Fibroblast of skin of right quadriceps (primary cell): ENCODE data around the gene NBEA.
"Not testable (repeated sequence)": the region's sequence is repeated elsewhere in the genome, so short reads cannot be mapped to it uniquely, and the experiment has no call there.

Experiments
- DNase-seq: peaks from one replicate; pipeline ENCODE4 v3.0.0-alpha.2; 2013

The NBEA gene

GRCh38 chr13:35093356-35093755 lies 151.3 kb downstream of the NBEA start:
- no peak for DNase-seq

- not testable (repeated sequence) for DNase-seq
These were observed 164.7 kb downstream of the NBEA start for GRCh38 chr13:35106771-35107170.

GRCh38 chr13:35107535-35107934 lies 165.5 kb downstream of the NBEA start:
- no peak for DNase-seq

GRCh38 chr13:35113612-35114011 lies 171.5 kb downstream of the NBEA start:
- DNase-seq = not testable (repeated sequence)

GRCh38 chr13:35127466-35127865 lies 185.4 kb downstream of the NBEA start:
- DNase-seq = no peak

GRCh38 chr13:35129500-35129899 lies 187.4 kb downstream of the NBEA start:
- no peak for DNase-seq

GRCh38 chr13:35131471-35131870 lies 189.4 kb downstream of the NBEA start:
- no peak for DNase-seq

GRCh38 chr13:35136585-35136984 lies 194.5 kb downstream of the NBEA start:
- no peak for DNase-seq

GRCh38 chr13:35139591-35139990 lies 197.5 kb downstream of the NBEA start:
- peak; percentile 33 for DNase-seq

GRCh38 chr13:35140321-35140720 lies 198.3 kb downstream of the NBEA start:
- DNase-seq = no peak

- no peak for DNase-seq
These were observed 198.8 kb downstream of the NBEA start for GRCh38 chr13:35140831-35141230.

GRCh38 chr13:35143123-35143522 lies 201.1 kb downstream of the NBEA start:
- no peak for DNase-seq

GRCh38 chr13:35144166-35144890 lies 202.3 kb downstream of the NBEA start:
- no peak for DNase-seq

- no peak for DNase-seq
These were observed 204.6 kb downstream of the NBEA start for GRCh38 chr13:35146686-35147085.

GRCh38 chr13:35157143-35157755 lies 215.2 kb downstream of the NBEA start:
- DNase-seq = peak; percentile 54

GRCh38 chr13:35159041-35159440 lies 217.0 kb downstream of the NBEA start:
- DNase-seq = no peak

- DNase-seq = no peak
These were observed 218.8 kb downstream of the NBEA start for GRCh38 chr13:35160896-35161295.

- DNase-seq = no peak
These were observed 220.3 kb downstream of the NBEA start for GRCh38 chr13:35162420-35162819.

- DNase-seq = no peak
These were observed 221.6 kb downstream of the NBEA start for GRCh38 chr13:35163674-35164073.

- DNase-seq = peak; percentile 31
These were observed 222.4 kb downstream of the NBEA start for GRCh38 chr13:35164324-35164932.

GRCh38 chr13:35165205-35165604 lies 223.1 kb downstream of the NBEA start:
- DNase-seq = no peak

- peak; percentile 40 for DNase-seq
These were observed 237.4 kb downstream of the NBEA start for GRCh38 chr13:35179494-35179893.

- no peak for DNase-seq
These were observed 238.0 kb downstream of the NBEA start for GRCh38 chr13:35179920-35180663.

- DNase-seq = no peak
These were observed 248.2 kb downstream of the NBEA start for GRCh38 chr13:35190241-35190640.
